DND-41 (cell line): ENCODE results near the gene DPYSL3.

Source experiments
- CTCF ChIP-seq: IDR thresholded peaks from 2 replicates; pipeline ENCODE4 v1.5.1; 2012; ENCODE audit warnings: borderline replicate concordance, low read length, moderate library complexity, mild to moderate bottlenecking; ENCODE audit not compliant: poor library complexity, severe bottlenecking; ENCODE audit errors: extremely low read depth
- EZH2 ChIP-seq: IDR thresholded peaks from 3 replicates; pipeline ENCODE4 v1.6.1; 2012; ENCODE audit warnings: borderline replicate concordance, low read depth, mild to moderate bottlenecking, moderate library complexity, low read length, inconsistent platforms; ENCODE audit not compliant: severe bottlenecking

DNA sequence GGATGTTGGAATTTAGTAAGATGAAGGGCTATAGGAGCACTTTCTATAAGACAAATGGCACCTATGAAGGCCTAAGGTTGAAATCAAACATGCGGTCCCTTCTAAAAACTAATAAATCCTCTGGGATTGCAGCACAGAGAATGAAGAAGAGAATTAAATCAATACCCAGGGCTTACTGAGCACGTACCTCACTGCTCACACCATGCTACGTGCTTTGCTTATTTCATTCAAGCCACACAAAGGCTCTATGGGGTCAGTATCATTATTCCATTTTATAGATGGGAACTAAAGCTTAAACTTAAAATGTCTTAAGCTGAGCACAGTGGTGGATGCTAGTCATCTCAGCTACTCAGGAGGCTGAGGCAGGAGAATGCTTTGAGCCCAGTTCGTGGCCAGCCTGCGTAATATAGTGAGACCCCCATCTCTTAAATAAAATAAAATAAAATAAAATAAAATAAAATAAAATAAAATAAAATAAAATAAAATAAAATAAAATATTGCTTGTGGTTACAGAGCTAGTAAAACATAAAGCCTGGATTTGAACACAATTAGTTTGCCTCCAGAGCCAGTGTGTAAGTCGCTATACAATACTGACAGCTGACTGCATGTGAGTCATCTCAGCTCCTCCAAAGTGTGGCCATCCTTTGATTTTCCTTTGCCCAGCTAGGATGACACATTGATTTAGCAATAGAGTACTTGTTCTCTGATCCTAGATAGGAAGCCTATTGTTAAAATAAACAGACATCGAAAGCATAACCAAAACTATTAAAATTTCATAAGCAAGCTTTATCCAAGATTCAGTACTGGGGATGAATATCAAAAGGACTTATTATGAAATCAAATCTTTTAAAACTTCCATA lies 20.9 kb upstream of the DPYSL3 start:
- no peak for TF ChIP-seq CTCF
- no peak for TF ChIP-seq EZH2
